ENCODE measurements around the gene RAB11FIP4. TPM values are rescaled to one million over a fixed set of nuclear protein-coding genes. Genes with fewer than 3 reads are reported as not detected.

Gene RAB11FIP4
- total and polyA plus RNA-seq, 2 donors (not counting 1 experiment from before 2014, with no cell fraction given), result 0.16 to 0.66 TPM

DNA sequence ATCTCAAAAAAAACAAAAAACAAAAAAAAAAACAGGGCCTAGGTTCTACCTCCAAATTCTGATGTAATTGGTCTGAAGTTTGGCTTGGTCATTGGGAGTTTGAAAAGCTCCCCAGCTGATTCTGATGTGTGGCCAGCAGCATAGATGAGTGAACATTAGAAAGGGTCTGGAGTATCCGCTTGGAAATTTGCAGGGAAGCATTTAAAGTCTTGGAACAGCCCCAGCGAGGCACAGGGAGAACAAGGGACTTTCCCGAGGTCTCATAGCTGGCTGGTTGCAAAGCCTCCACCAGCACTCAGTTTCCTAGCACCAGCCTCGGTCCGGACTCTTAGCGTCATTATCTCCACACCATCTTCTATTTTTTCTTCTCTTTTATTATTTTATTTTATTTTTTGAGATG lies 70.8 kb downstream of the RAB11FIP4 start:
- Histone ChIP-seq H3K27ac (ENCODE audit: insufficient read depth, low read length) (no peak overlapping the region), H3K27me3 (ENCODE audit: control insufficient read depth, insufficient read depth, low read length) (peaks cover 10% of the 10 kb centered on the region), H4K20me1 (ENCODE audit: control insufficient read depth, extremely low read depth, insufficient read depth, low read length) (no peaks in the 10 kb centered on the region), H3K4me3 (replicated peaks in 1 of 4; ENCODE audit: control extremely low read depth in 1 of 4, insufficient read depth in 1 of 4, low read depth in 3 of 4, low read length in 4 of 4) (no peak overlapping the region), H3K36me3 (ENCODE audit: control insufficient read depth, insufficient read depth, low read length) (no peaks in the 10 kb centered on the region), H3K9ac (ENCODE audit: insufficient read depth, low read length) (no peak overlapping the region), H3K9me3 (ENCODE audit: control insufficient read depth, insufficient read depth, low read depth, low read length) (no peaks in the 10 kb centered on the region), H3K79me2 (ENCODE audit: control insufficient read depth, insufficient read depth, low read length) (no peaks in the 10 kb centered on the region), H2AFZ (ENCODE audit: low read length) (no peak overlapping the region), H3K4me1 (ENCODE audit: control insufficient read depth, extremely low read depth, insufficient read depth, low read length) (no peaks in the 10 kb centered on the region), H3K4me2 (ENCODE audit: extremely low read depth, insufficient read depth, low read length) (no peak overlapping the region)
- DNase-seq (ENCODE audit: low read depth in 2 of 2), result no peak
- TF ChIP-seq, protein P1, sequence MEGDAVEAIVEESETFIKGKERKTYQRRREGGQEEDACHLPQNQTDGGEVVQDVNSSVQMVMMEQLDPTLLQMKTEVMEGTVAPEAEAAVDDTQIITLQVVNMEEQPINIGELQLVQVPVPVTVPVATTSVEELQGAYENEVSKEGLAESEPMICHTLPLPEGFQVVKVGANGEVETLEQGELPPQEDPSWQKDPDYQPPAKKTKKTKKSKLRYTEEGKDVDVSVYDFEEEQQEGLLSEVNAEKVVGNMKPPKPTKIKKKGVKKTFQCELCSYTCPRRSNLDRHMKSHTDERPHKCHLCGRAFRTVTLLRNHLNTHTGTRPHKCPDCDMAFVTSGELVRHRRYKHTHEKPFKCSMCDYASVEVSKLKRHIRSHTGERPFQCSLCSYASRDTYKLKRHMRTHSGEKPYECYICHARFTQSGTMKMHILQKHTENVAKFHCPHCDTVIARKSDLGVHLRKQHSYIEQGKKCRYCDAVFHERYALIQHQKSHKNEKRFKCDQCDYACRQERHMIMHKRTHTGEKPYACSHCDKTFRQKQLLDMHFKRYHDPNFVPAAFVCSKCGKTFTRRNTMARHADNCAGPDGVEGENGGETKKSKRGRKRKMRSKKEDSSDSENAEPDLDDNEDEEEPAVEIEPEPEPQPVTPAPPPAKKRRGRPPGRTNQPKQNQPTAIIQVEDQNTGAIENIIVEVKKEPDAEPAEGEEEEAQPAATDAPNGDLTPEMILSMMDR (conservative IDR thresholded peaks at IDR 0.05 in 1 of 2, IDR thresholded peaks at IDR 0.05 in 1 of 2; ENCODE audit: low read depth in 1 of 2, low read length in 2 of 2), result no peak
- TF ChIP-seq EZH2 (IDR thresholded peaks at IDR 0.05; ENCODE audit: low read length, missing control alignments), result no peak

DNA sequence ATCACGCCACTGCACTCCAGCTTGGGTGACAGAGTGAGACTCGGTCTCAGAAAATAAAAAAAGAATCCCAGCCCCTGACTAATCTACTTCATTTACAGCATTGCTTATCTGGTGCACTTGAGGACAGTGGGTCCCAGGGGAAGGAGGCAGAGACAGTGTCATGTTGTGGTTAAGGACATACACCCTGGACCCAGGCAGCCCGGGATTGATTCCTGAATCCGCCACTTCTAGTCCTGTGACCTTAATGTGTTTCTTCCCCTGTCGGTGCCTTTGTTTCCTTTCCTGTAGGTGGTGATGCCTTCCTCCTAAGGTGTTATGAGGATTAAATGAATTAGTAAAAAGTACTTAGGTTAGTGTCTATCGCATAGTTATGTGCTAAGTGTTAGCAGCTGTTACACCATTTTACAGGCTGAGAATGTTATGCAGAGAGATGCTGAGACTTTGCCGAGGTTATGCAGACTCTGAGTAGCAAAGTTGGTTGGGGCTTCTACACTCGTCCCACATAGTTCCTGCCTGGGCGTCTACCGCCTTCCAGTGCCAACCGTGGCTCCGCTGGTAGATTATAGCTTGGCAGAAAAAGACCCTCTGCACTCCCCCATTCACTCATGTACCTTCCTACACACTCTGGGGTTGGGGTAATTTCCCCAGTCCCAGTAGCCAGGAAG lies 74.8 kb downstream of the RAB11FIP4 start:
- H3K27me3 ChIP-seq (ENCODE audit: control insufficient read depth, insufficient read depth, low read length), result peaks cover 2% of the 10 kb centered on the region
- no peak for DNase-seq (ENCODE audit: low read depth in 2 of 2)
- no peaks in the 10 kb centered on the region for H4K20me1 ChIP-seq (ENCODE audit: control insufficient read depth, extremely low read depth, insufficient read depth, low read length)
- no peaks in the 10 kb centered on the region for H3K79me2 ChIP-seq (ENCODE audit: control insufficient read depth, insufficient read depth, low read length)
- H3K4me2 ChIP-seq (ENCODE audit: extremely low read depth, insufficient read depth, low read length), result no peak overlapping the region
- H3K36me3 ChIP-seq (ENCODE audit: control insufficient read depth, insufficient read depth, low read length), result no peaks in the 10 kb centered on the region
- no peaks in the 10 kb centered on the region for H3K4me1 ChIP-seq (ENCODE audit: control insufficient read depth, extremely low read depth, insufficient read depth, low read length)
- no peak overlapping the region for H3K9ac ChIP-seq (ENCODE audit: insufficient read depth, low read length)
- no peak overlapping the region for H2AFZ ChIP-seq (ENCODE audit: low read length)
- TF ChIP-seq, protein P1 (conservative IDR thresholded peaks at IDR 0.05 in 1 of 2, IDR thresholded peaks at IDR 0.05 in 1 of 2; ENCODE audit: low read depth in 1 of 2, low read length in 2 of 2), result no peak
- no peak for TF ChIP-seq EZH2 (IDR thresholded peaks at IDR 0.05; ENCODE audit: low read length, missing control alignments)
- H3K27ac ChIP-seq (ENCODE audit: insufficient read depth, low read length), result no peak overlapping the region
- H3K9me3 ChIP-seq (ENCODE audit: control insufficient read depth, insufficient read depth, low read depth, low read length), result no peaks in the 10 kb centered on the region
- no peak overlapping the region for H3K4me3 ChIP-seq (replicated peaks in 1 of 4; ENCODE audit: control extremely low read depth in 1 of 4, insufficient read depth in 1 of 4, low read depth in 3 of 4, low read length in 4 of 4)

DNA sequence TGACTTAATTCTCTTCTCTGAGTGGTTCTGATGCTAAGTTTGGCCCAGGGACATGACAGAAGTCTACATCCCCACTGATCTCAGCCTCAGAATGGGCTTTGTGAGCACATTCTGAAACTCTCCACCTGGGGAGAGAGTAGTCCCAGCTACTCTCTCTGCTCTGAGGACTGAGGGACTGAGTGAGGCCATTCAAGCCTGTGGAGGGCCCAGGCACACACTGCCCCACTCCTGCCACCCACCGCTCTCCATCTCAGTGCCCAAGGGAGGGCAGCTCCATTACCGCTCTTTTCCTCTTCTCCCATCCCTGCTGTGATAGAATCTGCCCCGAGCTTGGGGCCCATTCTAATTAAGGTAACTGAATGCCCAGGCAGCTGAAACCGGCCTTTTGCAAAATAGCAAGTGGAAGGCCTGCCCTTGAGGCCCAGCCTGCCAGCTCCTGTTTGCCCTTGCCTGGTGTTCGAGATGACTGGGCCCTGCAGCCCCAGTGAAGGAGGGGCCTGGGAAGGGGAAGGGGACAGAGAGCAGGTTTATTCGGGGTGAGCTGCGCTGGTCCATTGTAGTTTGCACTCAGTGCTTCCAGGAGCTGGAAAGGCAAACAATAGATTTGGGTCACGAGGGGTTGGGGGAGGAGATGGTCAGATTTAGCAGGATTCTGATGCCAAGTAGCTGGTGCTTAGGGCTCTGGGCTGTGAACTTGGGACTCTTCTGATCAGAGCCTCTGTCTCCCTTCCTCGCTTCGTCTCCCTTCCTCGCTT lies 76.2 kb downstream of the RAB11FIP4 start:
- H3K9ac ChIP-seq (ENCODE audit: insufficient read depth, low read length), result no peak overlapping the region
- H3K27me3 ChIP-seq (ENCODE audit: control insufficient read depth, insufficient read depth, low read length), result peaks cover 2% of the 10 kb centered on the region
- no peaks in the 10 kb centered on the region for H3K9me3 ChIP-seq (ENCODE audit: control insufficient read depth, insufficient read depth, low read depth, low read length)
- no peaks in the 10 kb centered on the region for H4K20me1 ChIP-seq (ENCODE audit: control insufficient read depth, extremely low read depth, insufficient read depth, low read length)
- no peak for TF ChIP-seq EZH2 (IDR thresholded peaks at IDR 0.05; ENCODE audit: low read length, missing control alignments)
- TF ChIP-seq, protein P1 (conservative IDR thresholded peaks at IDR 0.05 in 1 of 2, IDR thresholded peaks at IDR 0.05 in 1 of 2; ENCODE audit: low read depth in 1 of 2, low read length in 2 of 2), result no peak
- no peaks in the 10 kb centered on the region for H3K36me3 ChIP-seq (ENCODE audit: control insufficient read depth, insufficient read depth, low read length)
- H3K4me1 ChIP-seq (ENCODE audit: control insufficient read depth, extremely low read depth, insufficient read depth, low read length), result no peaks in the 10 kb centered on the region
- H3K4me2 ChIP-seq (ENCODE audit: extremely low read depth, insufficient read depth, low read length), result no peak overlapping the region
- no peak overlapping the region for H3K27ac ChIP-seq (ENCODE audit: insufficient read depth, low read length)
- H3K4me3 ChIP-seq (replicated peaks in 1 of 4; ENCODE audit: control extremely low read depth in 1 of 4, insufficient read depth in 1 of 4, low read depth in 3 of 4, low read length in 4 of 4), result no peak overlapping the region
- H3K79me2 ChIP-seq (ENCODE audit: control insufficient read depth, insufficient read depth, low read length), result no peaks in the 10 kb centered on the region
- DNase-seq (ENCODE audit: low read depth in 2 of 2), result no peak
- H2AFZ ChIP-seq (ENCODE audit: low read length), result no peak overlapping the region
